Testis (tissue), 2 donors: ENCODE measurements around the gene MED10.

ENCODE experiments used
- CTCF ChIP-seq, 3 experiments: fragments of 450-650 bp in 2 of 3; fragments of 200-600 bp in 1 of 3; sonication (generic) in 1 of 3; IDR thresholded peaks; one replicate each; pipeline ENCODE4 v1.5.1; 2016 to 2019; ENCODE audit warnings: antibody characterized with exemption in 3 of 3, mild to moderate bottlenecking in 2 of 3, moderate library complexity in 1 of 3
- POLR2A ChIP-seq: fragments of 450-650 bp; IDR thresholded peaks from one replicate; pipeline ENCODE4 v1.6.1; 2017; ENCODE audit warnings: antibody characterized with exemption, mild to moderate bottlenecking, moderate library complexity

- TF ChIP-seq CTCF (IDR thresholded peaks at IDR 0.05) = no peak
- no peak for TF ChIP-seq POLR2A
These were observed 49.3 kb upstream of the MED10 start for GRCh38 chr5:6427694-6428093.
